ENCODE data around the gene GGT6.

GRCh38 chr17:4562015-4562969 lies 1.9 kb upstream of the GGT6 start:
- TF ChIP-seq CTCF (IDR thresholded peaks at IDR 0.05): no peak
- TF ChIP-seq POLR2A (IDR thresholded peaks at IDR 0.05): peak; percentile 39
